Skeletal muscle cell (primary cell): ENCODE measurements around the gene EXOC4.

Source experiments
- DNase-seq: peaks from one replicate; pipeline ENCODE4 v3.0.0-alpha.2; 2010; ENCODE audit warnings: low read depth
- H3K4me3 ChIP-seq: 2 replicates; pipeline ENCODE4 v1.5.1; 2011; ENCODE audit warnings: low read depth, mild to moderate bottlenecking, control low read depth, low read length, moderate library complexity

EXOC4 gene

GRCh38 chr7:133395551-133395950 is 142.7 kb downstream of the EXOC4 start:
- H3K4me3 ChIP-seq: no peak overlapping the region
- DNase-seq: no peak

GRCh38 chr7:133398506-133398905 is 145.6 kb downstream of the EXOC4 start:
- no peak for DNase-seq
- no peak overlapping the region for H3K4me3 ChIP-seq

GRCh38 chr7:133401225-133401624 is 148.3 kb downstream of the EXOC4 start:
- no peak overlapping the region for H3K4me3 ChIP-seq
- DNase-seq: no peak

- DNase-seq: no peak
- H3K4me3 ChIP-seq: no peak overlapping the region
Observed at GRCh38 chr7:133408212-133408611, 155.3 kb downstream of the EXOC4 start.

GRCh38 chr7:133409421-133409820 is 156.5 kb downstream of the EXOC4 start:
- no peak overlapping the region for H3K4me3 ChIP-seq
- no peak for DNase-seq

GRCh38 chr7:133409966-133410365 is 157.1 kb downstream of the EXOC4 start:
- DNase-seq: no peak

GRCh38 chr7:133411395-133411794 is 158.5 kb downstream of the EXOC4 start:
- H3K4me3 ChIP-seq: no peak overlapping the region
- DNase-seq: no peak

More at GRCh38 chr7:133409966-133410365, 157.1 kb downstream of the EXOC4 start:
- no peak overlapping the region for H3K4me3 ChIP-seq

GRCh38 chr7:133412942-133413341 is 160.1 kb downstream of the EXOC4 start:
- DNase-seq: no peak
- H3K4me3 ChIP-seq: no peak overlapping the region

GRCh38 chr7:133419041-133419440 is 166.2 kb downstream of the EXOC4 start:
- no peak overlapping the region for H3K4me3 ChIP-seq
- no peak for DNase-seq

- no peak overlapping the region for H3K4me3 ChIP-seq
- no peak for DNase-seq
Observed at GRCh38 chr7:133423618-133424017, 170.7 kb downstream of the EXOC4 start.

GRCh38 chr7:133428326-133428725 is 175.4 kb downstream of the EXOC4 start:
- no peak overlapping the region for H3K4me3 ChIP-seq
- no peak for DNase-seq

GRCh38 chr7:133428876-133429275 is 176.0 kb downstream of the EXOC4 start:
- H3K4me3 ChIP-seq: no peak overlapping the region
- DNase-seq: no peak

GRCh38 chr7:133429371-133429770 is 176.5 kb downstream of the EXOC4 start:
- H3K4me3 ChIP-seq: no peak overlapping the region
- DNase-seq: no peak

GRCh38 chr7:133431134-133431724 is 178.4 kb downstream of the EXOC4 start:
- DNase-seq: no peak
- H3K4me3 ChIP-seq: no peak overlapping the region

- no peak for DNase-seq
- no peak overlapping the region for H3K4me3 ChIP-seq
Observed at GRCh38 chr7:133433165-133433812, 180.4 kb downstream of the EXOC4 start.

GRCh38 chr7:133434246-133434865 is 181.5 kb downstream of the EXOC4 start:
- H3K4me3 ChIP-seq: no peak overlapping the region
- DNase-seq: no peak

- peak; percentile 89 for DNase-seq
- H3K4me3 ChIP-seq: no peak overlapping the region
Observed at GRCh38 chr7:133436014-133436428, 183.1 kb downstream of the EXOC4 start.

GRCh38 chr7:133437544-133437943 is 184.7 kb downstream of the EXOC4 start:
- no peak for DNase-seq

GRCh38 chr7:133442818-133443217 is 189.9 kb downstream of the EXOC4 start:
- H3K4me3 ChIP-seq: no peak overlapping the region
- DNase-seq: no peak

More at GRCh38 chr7:133437544-133437943, 184.7 kb downstream of the EXOC4 start:
- no peak overlapping the region for H3K4me3 ChIP-seq

- DNase-seq: no peak
- no peak overlapping the region for H3K4me3 ChIP-seq
Observed at GRCh38 chr7:133445617-133446016, 192.7 kb downstream of the EXOC4 start.

- DNase-seq: no peak
- no peak overlapping the region for H3K4me3 ChIP-seq
Observed at GRCh38 chr7:133448012-133448411, 195.1 kb downstream of the EXOC4 start.
